Activated T-helper 2 cell treated with anti-CD3 and anti-CD28 coated beads, Interferon-gamma antibody, Interleukin-2, Interleukin-4, amounts not matched to agents 10 μg/mL and 5 μg/mL and 100 μg/mL, durations not matched to agents 14 hours and 24 hours and 36 hours (primary cell): ENCODE measurements around the gene GJC1. TPM values are rescaled to one million over a fixed set of nuclear protein-coding genes. Genes with fewer than 3 reads are reported as not detected.
"Not testable (repeated sequence)": the region's sequence is repeated elsewhere in the genome, so short reads cannot be mapped to it uniquely, and the experiment has no call there.

Experiments used
- DNase-seq: peaks from one replicate; pipeline ENCODE4 v3.0.0; 2021; ENCODE audit warnings: low spot score
- H3K27ac Mint-ChIP-seq: one replicate; pipeline ENCODE4 v1.8.0; 2021; ENCODE audit warnings: mixed read lengths
- H3K27me3 Mint-ChIP-seq: one replicate; pipeline ENCODE4 v1.8.0; 2021; ENCODE audit warnings: low read depth, mixed read lengths
- H3K36me3 Mint-ChIP-seq: one replicate; pipeline ENCODE4 v1.8.0; 2021; ENCODE audit warnings: low read depth, mixed read lengths
- H3K4me1 Mint-ChIP-seq: one replicate; pipeline ENCODE4 v1.8.0; 2021; ENCODE audit warnings: low read depth, mixed read lengths
- H3K4me3 Mint-ChIP-seq: one replicate; pipeline ENCODE4 v1.8.0; 2021; ENCODE audit warnings: low read depth, mild to moderate bottlenecking, moderate library complexity, mixed read lengths
- H3K9me3 Mint-ChIP-seq: one replicate; pipeline ENCODE4 v1.8.0; 2021; ENCODE audit warnings: mixed read lengths
- intact Hi-C: fragments of 100-400 bp; cut with micrococcal nuclease; formaldehyde crosslinking; loops from one replicate; pipeline ENCODE4 v1.15.1; 2023
- total RNA-seq: library from RNA; stranded (reverse); gene quantifications from 2 replicates; pipeline ENCODE4 v1.2.3, GENCODE V29; 2022

The GJC1 gene
- total RNA-seq, 1 donor from 2014 or later = 9.4 TPM

DNA sequence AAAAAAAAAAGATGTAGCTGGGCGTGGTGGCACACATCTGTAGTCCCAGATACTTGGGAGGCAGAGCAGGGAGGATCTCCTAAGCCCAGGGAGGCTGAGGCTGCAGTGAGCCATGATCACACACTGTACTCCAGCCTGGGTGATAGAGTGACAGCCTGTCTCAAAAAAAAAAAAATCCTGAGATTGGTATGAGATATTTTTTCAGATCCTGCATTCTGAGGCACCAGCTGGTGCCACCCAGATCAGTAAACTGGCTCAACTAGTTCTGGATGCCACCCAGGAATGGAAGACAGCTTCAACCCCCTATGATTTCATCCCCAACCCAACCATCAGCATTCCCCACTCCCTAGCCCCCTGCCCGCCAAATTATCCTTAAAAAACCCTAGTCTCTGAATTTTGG, 7.1 kb upstream of the GJC1 start:
- peaks cover 7% of the 10 kb centered on the region for H3K4me1 Mint-ChIP-seq
- DNase-seq = no peak
- peaks cover 12% of the 10 kb centered on the region for H3K27me3 Mint-ChIP-seq
- H3K27ac Mint-ChIP-seq = no peak overlapping the region
- no peak overlapping the region for H3K4me3 Mint-ChIP-seq
- intact Hi-C loops = no loop called here
- no peaks in the 10 kb centered on the region for H3K36me3 Mint-ChIP-seq
- H3K9me3 Mint-ChIP-seq = no peaks in the 10 kb centered on the region

DNA sequence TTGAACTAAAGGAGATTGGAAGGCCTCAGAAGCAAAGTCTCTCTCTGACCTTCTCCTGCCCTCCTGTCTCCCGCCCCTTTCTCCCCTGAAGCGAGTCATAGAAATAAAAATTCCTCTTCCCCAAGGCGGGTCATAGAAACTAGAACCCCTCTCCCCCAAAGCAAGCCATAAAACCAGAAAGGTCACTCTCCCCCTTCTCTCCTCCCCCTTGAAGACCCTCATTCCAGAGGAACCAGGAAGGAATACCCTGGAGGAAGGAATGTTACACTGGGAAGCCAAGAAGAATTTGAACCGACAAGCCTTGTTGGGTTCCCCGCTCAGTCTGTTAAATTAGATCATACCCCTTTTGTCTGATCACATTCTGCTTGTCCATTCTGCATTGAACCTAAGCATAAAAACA, 2.7 kb upstream of the GJC1 start:
- intact Hi-C loops = no loop called here
- no peaks in the 10 kb centered on the region for H3K9me3 Mint-ChIP-seq
- no peak overlapping the region for H3K27ac Mint-ChIP-seq
- no peak overlapping the region for H3K4me3 Mint-ChIP-seq
- H3K27me3 Mint-ChIP-seq = peaks cover 39% of the 10 kb centered on the region
- H3K4me1 Mint-ChIP-seq = peaks cover 9% of the 10 kb centered on the region
- no peaks in the 10 kb centered on the region for H3K36me3 Mint-ChIP-seq
- no peak for DNase-seq

DNA sequence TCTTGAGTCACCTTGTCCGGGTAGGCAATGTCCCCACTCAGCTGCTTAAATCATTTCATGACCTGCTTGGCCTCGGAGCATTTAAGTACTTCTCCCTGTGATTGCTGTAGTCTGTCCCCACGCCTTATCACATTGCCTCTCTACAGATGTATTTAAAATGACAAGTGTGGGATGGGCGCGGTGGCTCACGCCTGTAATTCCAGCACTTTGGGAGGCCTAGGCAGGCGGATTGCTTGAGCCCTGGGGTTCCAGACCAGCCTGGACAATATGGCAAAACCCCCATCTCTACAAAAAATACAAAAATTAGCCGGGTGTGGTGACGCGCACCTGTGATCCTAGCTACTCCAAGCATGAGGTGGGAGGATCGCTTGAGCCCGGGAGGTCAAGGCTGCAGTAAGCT, 1.3 kb upstream of the GJC1 start:
- DNase-seq = no peak
- H3K4me1 Mint-ChIP-seq = peaks cover 9% of the 10 kb centered on the region
- H3K27me3 Mint-ChIP-seq = peaks cover 50% of the 10 kb centered on the region
- intact Hi-C loops = no loop called here
- no peaks in the 10 kb centered on the region for H3K36me3 Mint-ChIP-seq
- H3K9me3 Mint-ChIP-seq = no peaks in the 10 kb centered on the region
- H3K4me3 Mint-ChIP-seq = peak overlapping the region; percentile 8
- no peak overlapping the region for H3K27ac Mint-ChIP-seq

DNA sequence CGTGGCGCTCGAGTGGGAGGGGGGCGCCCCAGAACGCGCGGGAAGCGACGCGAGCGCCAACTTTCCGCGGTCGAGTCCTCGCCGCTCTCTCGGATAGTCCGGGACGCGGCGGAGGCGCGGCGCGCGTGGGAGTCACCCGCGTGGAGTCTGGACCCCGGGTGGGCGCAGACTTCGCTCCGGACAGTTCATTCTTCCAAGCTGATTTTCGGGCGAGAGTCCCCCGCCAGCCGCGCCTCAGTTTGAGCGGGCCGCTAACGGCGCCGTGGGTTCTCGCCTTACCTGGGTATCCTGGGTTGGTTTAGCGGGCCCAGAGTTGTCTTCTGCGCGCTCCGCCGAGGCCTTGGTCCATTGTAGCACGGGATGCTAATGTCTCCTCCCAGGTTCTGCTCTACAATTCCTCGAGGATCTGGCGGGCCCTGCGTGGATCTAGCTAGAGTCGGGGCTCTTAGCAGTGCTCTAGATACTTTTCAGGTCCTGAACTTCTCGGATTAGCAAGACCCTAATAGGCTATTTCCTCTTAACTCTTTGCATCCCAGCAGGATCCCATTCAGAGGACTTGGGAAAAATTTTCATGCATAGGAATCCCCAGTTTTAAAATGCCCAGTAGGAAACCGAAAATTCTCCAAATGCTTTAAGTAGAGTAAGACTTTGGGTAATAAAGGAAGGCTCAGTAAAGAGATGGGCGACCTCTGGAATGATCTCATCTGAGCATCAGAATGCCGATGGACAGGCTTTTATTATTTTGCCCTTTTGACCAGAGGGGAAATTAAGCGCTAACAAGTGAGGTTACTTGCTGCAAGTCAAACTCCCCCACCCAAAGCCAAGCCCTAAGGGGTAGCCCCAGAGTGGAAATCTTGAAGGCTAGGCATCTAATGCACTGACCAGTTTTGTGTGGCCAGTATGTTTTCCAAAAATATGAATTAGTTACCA, 537 bp upstream of the GJC1 start:
- H3K27me3 Mint-ChIP-seq = peaks cover 50% of the 10 kb centered on the region
- peak overlapping the region; percentile 68 for H3K4me3 Mint-ChIP-seq
- peaks cover 9% of the 10 kb centered on the region for H3K4me1 Mint-ChIP-seq
- peak overlapping the region; percentile 28 for H3K27ac Mint-ChIP-seq
- DNase-seq = no peak
- H3K36me3 Mint-ChIP-seq = no peaks in the 10 kb centered on the region
- intact Hi-C loops = no loop called here
- H3K9me3 Mint-ChIP-seq = no peaks in the 10 kb centered on the region

DNA sequence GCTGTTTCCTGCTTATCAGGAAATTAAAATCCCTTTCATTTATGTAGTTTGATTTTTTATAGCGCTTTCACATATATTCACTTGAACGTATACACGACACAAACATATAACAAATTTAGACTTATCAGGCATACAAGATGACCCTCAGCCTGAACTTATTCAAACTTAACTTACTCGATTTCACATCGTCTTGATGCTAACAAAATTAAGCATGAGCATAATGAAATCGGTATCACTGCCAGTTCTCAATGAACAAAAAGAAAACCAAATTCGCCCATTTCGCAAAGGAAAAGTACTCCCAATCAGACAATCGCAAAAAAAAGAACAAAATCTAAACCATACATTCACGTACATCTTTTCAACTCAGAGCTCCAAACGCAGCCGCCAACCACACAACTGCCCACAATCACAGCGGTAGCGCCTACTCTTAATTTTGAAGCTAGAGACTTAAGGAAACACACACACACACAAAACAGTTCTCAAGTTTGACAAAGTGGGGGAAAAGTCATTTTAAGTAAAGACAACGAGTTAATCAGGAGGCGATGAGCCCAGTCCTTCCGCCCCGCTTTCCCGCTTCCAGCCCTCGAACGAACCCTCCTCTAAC, 1.1 kb downstream of the GJC1 start:
- peak overlapping the region; percentile 75 for H3K4me3 Mint-ChIP-seq
- H3K4me1 Mint-ChIP-seq = peaks cover 9% of the 10 kb centered on the region
- DNase-seq = no peak
- H3K9me3 Mint-ChIP-seq = no peaks in the 10 kb centered on the region
- peaks cover 49% of the 10 kb centered on the region for H3K27me3 Mint-ChIP-seq
- intact Hi-C loops = loop anchor here (5.0 kb wide), 1 partner anchor 52 kb away; no protein-coding TSS in a partner anchor
- H3K36me3 Mint-ChIP-seq = no peaks in the 10 kb centered on the region
- H3K27ac Mint-ChIP-seq = peak overlapping the region; percentile 10

DNA sequence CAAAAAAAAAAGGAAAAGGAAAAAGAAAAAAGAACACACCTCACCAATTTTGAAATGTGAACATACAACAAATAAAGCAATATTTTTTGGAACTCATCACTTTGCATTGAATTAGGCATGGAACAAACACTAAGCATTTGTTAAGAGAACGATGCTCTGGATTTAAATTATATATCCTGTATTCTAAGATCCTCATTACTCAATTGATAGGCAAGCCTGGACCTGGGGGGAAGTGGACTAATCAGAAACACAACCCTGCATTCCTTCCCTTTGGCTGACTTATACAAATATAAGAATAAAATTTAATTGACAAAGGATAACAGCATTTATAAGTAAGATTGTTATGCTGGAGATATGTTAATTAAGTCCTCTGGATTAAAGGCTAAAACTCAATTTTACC, 2.2 kb downstream of the GJC1 start:
- Mint-ChIP-seq H3K36me3 (no peaks in the 10 kb centered on the region), H3K27ac (no peak overlapping the region), H3K4me3 (no peak overlapping the region), H3K27me3 (peaks cover 43% of the 10 kb centered on the region), H3K9me3 (no peaks in the 10 kb centered on the region), H3K4me1 (peaks cover 9% of the 10 kb centered on the region)
- intact Hi-C loops = loop anchor here (5.0 kb wide), 1 partner anchor 51 kb away; no protein-coding TSS in a partner anchor
- DNase-seq = no peak

DNA sequence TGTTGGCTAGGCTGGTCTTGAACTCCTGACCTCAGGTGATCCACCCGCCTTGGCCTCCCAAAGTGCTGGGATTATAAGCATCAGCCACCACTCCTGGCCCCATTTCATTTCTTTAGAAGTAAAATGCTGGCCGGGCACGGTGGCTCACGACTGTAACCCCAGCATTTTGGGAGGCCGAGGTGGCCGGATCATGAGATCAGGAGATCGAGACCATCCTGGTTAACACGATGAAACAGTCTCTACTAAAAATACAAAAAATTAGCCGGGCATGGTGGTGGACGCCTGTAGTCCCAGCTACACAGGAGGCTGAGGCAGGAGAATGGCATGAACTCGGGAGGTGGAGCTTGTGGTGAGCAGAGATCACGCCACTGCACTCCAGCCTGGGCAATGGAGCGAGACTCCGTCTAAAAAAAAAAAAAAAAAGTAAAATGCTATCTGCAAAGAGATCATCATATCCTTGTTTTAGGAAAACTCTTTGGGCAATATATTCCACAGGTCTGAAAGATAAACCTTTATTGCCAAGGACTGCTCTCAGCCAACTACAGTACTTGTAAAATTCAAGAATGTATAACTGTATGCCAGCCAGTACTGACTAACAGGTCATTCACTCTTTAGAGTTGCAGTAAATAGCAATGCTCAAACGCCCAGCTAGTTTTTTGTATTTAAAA, 3.8 kb downstream of the GJC1 start:
- Mint-ChIP-seq H3K4me3 (no peak overlapping the region), H3K4me1 (peaks cover 9% of the 10 kb centered on the region), H3K27me3 (peaks cover 35% of the 10 kb centered on the region), H3K9me3 (no peaks in the 10 kb centered on the region), H3K27ac (peak overlapping the region; percentile 22), H3K36me3 (no peaks in the 10 kb centered on the region)
- no peak for DNase-seq
- intact Hi-C loops = loop anchor here (5.0 kb wide), 1 partner anchor 49 kb away; no protein-coding TSS in a partner anchor

DNA sequence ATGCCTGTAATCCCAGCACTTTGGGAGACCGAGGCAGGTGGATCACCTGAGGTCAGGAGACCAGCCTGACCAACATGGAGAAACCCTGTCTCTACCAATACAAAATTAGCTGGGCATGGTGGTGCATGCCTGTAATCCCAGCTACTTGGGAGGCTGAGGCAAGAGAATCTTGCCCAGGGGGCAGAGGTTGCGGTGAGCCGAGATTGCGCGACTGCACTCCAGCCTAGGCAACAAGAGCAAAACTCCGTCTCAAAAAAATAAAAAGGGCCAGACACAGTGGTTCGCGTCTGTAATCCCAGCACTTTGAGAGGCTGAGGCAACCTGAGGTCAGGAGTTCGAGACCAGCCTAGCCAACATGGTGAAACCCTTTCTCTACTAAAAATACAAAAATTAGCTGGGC, 4.9 kb downstream of the GJC1 start:
- not testable (repeated sequence) for H3K36me3 Mint-ChIP-seq, H3K4me3 Mint-ChIP-seq, DNase-seq, H3K9me3 Mint-ChIP-seq, H3K4me1 Mint-ChIP-seq, H3K27ac Mint-ChIP-seq
- intact Hi-C loops = loop anchor here (5.0 kb wide), 1 partner anchor 48 kb away; no protein-coding TSS in a partner anchor
- H3K27me3 Mint-ChIP-seq = peaks cover 28% of the 10 kb centered on the region

DNA sequence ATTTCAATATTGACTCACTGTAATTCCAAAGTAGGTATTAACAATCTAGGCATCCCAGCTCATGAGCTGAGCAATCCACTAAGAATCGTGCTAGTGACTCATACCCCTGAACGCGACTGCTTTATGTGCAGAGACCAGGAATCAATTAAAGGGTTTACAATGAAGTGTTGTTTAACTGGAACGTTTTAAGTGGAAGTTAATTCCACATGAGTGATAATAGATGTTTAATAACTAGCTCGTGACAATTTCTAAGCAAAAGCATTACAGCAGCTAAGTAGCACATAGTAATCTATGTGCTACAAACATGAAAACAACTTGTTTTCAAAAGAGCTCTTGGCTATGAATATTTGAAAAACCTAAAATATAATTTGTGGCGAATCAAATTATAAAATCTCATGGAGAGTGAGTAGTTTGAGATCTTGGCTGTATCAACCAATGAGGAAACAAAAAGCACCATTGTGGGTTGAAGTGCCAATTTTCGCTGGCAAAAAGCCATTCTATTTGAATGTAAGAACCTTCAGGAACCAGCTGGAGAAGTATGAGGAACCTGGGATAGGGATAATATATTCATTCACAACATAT, 9.4 kb downstream of the GJC1 start:
- Mint-ChIP-seq H3K27ac (no peak overlapping the region), H3K36me3 (no peaks in the 10 kb centered on the region), H3K4me1 (no peaks in the 10 kb centered on the region), H3K9me3 (no peaks in the 10 kb centered on the region), H3K27me3 (peaks cover 4% of the 10 kb centered on the region), H3K4me3 (no peak overlapping the region)
- DNase-seq = no peak
- intact Hi-C loops = no loop called here

DNA sequence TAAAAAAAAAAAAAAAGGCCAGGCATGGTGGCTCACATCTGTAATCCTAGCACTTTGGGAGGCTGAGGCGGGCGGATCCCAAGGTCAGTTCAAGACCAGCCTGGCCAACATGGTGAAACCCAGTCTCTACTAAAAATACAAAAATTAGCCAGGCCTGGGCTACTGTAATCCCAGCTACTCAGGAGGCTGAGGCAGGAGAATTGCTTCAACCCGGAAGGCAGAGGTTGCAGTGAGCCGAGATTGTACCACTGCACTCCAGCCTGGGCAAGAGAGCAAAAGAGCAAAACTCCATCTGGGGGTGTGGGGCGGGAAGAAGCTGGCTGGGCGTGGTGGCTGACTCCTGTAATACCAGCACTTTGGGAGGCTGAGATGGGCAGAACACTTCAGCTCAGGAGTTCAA, 11.6 kb downstream of the GJC1 start:
- H3K27ac Mint-ChIP-seq, H3K27me3 Mint-ChIP-seq, H3K4me1 Mint-ChIP-seq, intact Hi-C loops, DNase-seq, H3K36me3 Mint-ChIP-seq, H3K4me3 Mint-ChIP-seq, H3K9me3 Mint-ChIP-seq: not testable (repeated sequence)

DNA sequence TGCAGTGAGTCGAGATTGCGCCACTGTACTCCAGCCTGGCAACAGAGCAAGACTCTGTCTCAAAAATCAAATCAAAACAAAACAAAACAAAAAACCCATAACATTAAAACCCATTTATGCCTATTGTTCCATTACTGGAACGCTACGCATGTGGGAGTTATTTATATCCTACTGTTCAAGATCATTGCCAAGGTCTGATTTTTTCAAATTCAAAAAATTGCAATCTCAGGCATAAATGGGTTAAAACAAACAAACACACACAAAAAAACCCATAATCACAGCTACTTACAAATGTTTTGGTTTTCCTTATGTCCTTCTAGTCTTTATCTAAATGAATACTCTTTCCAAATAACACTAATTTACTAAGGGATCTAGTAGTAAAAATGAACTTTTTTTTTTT, 17.8 kb downstream of the GJC1 start:
- H3K4me1 Mint-ChIP-seq = no peaks in the 10 kb centered on the region
- H3K9me3 Mint-ChIP-seq = no peaks in the 10 kb centered on the region
- H3K27me3 Mint-ChIP-seq = peaks cover 2% of the 10 kb centered on the region
- intact Hi-C loops = no loop called here
- no peak overlapping the region for H3K27ac Mint-ChIP-seq
- H3K36me3 Mint-ChIP-seq = no peaks in the 10 kb centered on the region
- H3K4me3 Mint-ChIP-seq = no peak overlapping the region
- DNase-seq = no peak

DNA sequence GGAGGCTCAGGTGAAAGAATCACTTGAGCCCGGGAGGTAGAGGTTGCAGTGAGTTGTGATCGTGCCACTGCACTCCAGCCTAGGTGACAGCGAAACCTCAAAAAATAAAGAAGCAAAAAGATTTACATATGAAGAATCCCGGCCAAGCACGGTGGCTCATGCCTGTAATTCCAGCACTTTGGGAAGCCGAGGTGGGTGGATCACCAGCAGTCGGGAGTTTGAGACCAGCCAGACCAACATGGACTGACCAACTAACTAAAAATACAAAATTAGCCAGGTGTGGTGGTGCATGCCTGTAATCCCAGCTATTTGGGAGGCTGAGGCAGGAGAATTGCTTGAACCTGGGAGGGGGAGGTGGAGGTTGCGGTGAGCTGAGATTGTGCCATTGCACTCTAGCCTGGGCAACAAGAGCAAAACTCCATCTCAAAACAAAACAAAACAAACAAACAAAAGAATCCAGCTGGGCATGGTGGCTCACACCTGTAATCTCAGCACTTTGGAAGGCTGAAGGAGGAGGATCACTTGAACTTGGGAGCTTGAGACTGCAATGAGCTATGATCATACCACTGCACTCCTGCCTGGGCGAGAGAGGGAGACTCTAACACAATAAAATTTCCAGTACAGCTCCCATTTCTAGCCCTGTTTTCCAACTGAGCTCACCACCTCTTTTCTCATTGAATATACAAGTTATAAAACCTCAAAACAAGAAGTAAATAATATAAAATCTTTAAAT, 21.3 kb downstream of the GJC1 start:
- H3K4me3 Mint-ChIP-seq, H3K27ac Mint-ChIP-seq, H3K36me3 Mint-ChIP-seq, H3K27me3 Mint-ChIP-seq, DNase-seq, H3K9me3 Mint-ChIP-seq, H3K4me1 Mint-ChIP-seq, intact Hi-C loops: not testable (repeated sequence)
